Stimulated activated CD4-positive, alpha-beta T cell treated with anti-CD3 and anti-CD28 coated beads, Interleukin-2, amount 100 ng/mL, for 24 hours (primary cell): ENCODE data around the gene PDK2.
A peak's percentile ranks its signal among the peaks of the same experiment; 100 is the strongest.
"Not testable (repeated sequence)": the region's sequence is repeated elsewhere in the genome, so short reads cannot be mapped to it uniquely, and the experiment has no call there.

Experiments used
- DNase-seq, 2 donors: peaks; one replicate each; pipeline ENCODE4 v3.0.0-alpha.2; 2020

The PDK2 gene

DNA sequence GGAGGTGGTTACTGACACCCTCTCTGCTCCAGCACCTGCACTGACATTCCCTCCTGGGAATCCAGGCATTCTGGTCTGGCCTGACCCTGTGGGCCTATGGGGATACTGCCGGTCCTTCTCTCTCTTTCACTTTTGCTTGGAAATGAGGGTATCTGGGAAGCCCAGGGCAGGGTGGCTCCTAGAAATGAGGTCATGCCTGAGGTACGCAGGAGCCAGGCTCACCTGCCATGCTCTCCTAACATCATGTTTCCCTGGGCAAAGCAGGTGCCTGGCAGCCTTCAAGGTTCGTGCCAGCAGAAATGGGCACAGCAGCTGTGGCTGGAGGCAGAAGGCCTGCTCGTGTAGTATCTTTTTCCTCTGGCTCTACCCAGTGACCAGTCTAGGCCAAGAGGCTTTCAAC lies 35.9 kb upstream of the PDK2 start:
- no peak for DNase-seq

DNA sequence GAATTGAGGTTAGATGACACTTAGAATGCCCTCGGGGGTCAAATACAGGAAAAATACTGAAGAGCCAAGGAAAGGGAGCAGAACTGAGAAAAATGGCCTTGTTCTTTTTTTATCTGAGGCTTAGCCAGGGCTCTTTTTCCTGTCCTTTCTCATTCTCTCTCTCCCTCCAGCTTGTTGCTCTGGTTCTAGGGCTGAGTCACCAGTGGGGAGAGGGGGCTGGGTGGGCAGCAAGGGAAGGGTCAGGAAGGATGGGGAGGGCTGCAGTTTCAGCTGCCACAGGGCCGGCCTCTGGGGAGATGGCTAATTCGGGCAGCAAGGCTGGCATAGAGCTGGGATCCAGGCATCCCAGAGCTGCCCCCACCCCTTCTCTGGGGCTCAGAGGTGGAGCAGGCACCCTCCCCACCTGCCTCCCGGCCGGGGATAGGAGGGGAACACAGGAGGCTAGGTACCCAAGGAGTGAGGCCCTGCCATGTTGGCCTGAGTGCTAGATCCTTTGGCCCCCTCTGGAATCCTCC lies 35.3 kb upstream of the PDK2 start:
- no peak for DNase-seq

DNA sequence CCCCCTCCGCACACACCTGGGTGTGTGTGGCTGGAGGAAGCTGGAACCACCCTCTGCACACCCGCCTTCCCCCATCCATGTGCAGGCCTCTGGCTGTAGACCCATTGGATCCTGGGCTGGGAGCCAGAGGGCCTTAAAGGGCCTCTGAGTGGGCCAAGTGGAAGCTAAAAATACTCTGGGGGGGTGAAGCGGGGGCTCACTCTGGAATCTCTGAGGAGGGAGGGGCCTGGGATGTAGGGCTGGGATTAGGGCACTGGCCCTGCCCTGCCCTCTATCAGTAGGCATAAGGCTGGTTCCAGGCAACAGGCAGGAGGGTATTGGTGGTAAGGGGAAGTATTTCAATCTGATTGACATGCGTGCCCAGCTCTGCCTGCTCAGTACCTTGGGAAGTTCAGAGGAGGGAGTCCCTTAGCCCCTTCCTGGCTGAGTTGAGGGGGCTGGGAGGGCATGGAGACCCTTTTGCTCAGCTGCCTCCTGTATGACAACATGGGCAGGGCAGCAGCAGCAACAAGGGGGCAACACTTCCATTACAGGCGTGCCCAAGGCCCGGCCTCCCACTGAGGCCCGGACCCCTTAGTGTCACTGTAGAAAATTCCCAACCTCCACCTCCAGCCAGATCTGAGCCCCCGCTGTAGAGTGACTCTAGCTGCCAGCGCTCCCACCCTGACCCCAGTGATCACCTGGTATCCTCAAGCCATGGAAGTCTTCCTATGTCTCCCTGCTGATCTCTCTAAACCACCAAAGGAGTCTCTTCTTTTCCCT lies 34.0 kb upstream of the PDK2 start:
- no peak for DNase-seq

DNA sequence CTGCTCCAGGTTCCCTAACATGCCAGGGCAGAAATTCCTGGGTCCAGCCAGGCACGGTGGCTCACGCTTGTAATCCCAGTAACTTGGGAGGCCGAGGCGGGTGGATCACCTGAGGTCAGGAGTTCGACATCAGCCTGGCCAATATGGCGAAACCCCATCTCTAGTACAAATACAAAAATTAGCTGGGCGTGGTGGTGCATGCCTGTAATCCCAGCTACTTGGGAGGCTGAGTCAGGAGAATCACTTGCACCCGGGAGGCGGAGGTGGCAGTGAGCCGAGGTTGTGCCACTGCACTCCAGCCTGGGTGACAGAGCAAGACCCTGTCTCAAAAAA lies 33.5 kb upstream of the PDK2 start:
- not testable (repeated sequence) for DNase-seq

DNA sequence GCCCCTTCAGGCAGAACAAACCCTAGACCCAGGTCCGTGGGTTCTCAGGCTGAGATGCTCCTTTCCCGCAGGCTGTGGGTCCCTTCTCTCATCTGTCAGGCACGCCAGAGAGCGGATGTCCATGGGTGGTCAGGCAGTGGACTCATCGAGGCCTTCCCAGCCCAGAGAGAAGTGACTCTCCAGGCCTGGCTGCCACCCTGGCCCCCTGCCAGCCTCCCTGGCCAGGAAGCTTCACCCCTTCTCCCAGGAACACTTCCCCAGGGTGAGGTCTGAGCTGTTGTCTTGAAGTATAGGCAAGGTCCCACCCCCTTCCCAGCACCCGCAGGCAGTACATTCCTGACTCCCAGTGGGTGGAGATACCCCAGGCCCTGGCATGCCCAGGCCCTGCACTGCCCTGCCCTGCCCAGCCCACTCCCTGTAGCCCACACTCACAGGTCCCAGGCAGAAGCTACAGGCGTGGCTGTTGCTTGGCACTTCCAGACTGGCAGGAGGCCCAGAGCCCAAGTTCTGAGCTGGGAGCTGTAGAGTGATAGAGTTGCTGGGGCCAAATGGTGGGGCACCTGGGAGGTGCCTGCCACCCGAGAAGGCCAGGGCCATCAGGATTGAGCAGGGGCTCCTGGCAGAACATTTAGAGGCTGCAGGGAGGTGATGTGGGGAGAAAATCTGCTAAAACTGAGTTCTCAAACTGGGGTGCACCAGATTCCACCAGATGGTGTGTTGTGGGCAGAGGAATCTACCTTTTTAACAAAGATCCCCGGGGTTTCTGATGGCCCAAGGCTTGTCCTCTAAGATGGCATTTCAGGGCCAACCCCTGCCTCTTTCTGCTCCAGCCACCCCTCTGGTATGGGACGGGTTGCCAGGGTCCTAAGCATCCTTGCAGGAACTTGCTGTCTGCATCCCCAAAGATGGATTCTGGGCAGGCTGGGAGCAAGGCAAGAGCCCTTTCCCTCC lies 32.6 kb upstream of the PDK2 start:
- no peak for DNase-seq

DNA sequence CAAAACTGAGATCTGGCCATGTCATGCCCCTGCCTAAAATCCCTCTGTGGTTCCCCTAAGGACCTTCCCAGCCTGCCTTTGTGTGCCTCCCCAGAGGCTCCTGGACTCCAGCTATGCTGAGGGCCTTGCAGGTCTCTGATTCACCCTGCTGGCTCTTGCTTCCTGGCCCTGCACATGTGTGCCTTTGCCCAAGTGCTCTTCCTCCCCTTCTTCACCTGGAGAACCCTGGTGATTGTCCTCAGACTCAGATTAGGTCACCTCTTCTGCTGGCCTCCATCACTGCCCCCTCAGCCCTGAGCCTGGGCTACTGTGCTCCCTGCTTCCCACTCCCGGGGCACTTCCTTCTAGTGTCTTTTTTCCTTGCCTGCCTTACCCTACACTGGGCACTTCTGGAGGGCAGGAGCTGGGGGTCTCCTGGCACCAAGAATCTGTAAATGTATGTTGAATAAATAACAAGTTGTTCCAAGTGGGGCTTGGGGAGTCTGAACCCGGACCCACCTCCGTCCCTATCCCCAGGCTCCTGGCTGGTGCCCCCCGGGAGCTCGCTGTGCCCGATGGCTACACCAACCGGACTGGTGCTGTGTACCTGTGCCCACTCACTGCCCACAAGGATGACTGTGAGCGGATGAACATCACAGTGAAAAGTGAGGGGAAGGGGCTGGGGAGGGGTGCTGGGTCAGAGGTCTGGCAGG lies 31.4 kb upstream of the PDK2 start:
- no peak for DNase-seq

DNA sequence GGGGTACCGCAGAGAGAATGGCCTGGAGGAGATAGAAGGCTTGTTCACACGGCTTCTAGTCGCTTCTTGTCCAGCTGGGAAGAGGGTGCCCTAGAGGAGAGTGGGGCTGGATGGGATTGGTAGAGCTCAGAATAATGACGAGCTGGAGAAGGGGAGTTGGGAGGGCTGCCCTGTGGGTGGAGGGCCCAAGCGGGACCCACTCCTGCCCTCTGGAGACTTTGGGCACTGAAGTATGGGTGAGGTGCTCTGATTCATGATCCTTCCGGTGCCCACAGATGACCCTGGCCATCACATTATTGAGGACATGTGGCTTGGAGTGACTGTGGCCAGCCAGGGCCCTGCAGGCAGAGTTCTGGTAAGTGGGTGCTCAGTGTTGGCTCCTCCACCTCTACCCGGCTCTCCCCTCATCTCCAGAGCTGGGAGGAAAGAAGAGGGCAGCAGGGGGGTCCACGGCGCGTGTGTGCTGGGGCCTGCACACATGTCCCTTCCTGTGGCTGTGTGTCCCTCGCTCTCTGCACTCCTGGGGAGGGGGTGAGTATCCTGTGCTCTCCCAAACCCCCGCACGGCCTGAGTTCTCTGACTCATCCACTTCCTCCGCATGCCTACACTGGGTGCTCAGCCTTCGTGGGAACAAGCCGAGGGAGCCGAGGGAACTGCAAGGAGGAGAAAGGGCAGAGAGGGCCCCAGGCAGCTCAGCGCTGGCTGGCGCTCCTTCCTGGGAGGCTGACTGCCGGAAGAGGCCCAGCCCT lies 30.7 kb upstream of the PDK2 start:
- no peak for DNase-seq

DNA sequence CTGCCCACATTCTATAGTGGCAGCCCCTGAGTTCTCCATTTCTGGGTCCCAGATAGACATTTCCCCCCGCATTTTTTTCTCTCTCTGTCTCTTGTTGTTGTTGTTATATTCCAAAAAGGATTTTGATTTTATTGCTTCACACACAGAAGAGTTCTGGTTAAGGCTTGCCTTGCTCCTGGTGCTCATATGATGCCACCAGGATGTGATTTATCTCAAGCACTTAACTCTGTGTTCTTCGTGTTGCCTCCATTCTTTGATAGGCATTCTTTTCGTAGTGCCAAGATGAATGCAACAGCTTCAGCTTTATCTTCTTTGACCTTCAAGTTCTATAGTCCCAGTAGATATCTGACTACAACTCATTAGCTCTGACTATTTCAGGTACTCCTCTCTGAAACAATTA lies 30.1 kb upstream of the PDK2 start:
- DNase-seq: no peak

DNA sequence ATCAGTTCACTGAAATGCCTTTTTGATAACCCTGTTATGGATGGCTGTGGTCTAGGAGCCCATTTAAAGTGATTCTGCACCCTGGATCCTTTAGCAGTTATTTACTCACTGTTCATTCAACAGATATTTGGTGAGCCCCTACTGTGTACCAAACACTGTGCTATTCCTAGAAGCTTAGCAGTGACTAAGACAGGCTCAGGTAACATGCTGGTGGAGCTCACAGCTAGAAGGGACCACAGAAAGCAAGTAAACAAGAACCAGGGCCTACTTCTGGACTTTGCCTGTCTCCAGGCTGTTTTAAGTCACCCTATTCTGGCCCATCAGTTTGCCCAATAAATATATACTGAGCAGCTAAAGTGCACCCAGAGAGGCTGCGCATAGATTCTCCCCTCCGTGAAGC lies 28.2 kb upstream of the PDK2 start:
- no peak for DNase-seq

DNA sequence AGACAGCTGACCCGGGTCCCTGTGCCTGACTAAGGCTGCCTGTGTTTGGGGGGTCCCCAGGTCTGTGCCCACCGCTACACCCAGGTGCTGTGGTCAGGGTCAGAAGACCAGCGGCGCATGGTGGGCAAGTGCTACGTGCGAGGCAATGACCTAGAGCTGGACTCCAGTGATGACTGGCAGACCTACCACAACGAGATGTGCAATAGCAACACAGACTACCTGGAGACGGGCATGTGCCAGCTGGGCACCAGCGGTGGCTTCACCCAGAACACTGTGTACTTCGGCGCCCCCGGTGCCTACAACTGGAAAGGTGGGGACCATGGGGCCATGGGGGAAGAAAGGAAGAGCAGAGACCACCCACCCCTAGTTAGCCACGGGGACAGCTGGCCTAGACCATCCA lies 27.2 kb upstream of the PDK2 start:
- no peak for DNase-seq

DNA sequence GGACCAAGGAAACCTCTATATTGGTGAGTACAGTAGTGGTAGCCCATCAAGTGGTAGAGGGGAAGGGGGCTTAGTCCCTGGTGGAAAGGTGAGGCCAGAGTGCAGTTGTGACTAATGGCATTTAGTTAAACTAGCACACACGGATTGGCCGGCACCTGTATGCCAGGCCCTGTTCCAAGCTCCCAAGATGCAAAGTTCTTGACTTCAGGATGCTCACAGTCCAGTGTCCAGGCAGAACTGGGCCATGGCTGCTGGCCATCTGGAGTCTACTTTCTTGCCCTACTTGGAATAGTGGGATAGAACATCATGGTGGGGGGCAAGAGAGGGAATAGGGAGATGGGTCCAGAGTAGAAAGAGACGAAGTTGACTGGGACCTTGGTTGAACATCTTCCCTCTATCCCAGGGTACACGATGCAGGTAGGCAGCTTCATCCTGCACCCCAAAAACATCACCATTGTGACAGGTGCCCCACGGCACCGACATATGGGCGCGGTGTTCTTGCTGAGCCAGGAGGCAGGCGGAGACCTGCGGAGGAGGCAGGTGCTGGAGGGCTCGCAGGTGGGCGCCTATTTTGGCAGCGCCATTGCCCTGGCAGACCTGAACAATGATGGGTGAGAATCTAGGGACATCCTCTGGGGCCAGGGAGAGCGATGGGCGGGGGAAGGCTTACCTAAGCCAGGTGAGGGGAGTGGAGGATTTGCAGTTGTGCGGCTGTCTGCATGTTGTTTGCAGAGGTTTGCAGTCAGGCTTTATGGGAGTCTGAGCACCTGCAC lies 24.1 kb upstream of the PDK2 start:
- no peak for DNase-seq

DNA sequence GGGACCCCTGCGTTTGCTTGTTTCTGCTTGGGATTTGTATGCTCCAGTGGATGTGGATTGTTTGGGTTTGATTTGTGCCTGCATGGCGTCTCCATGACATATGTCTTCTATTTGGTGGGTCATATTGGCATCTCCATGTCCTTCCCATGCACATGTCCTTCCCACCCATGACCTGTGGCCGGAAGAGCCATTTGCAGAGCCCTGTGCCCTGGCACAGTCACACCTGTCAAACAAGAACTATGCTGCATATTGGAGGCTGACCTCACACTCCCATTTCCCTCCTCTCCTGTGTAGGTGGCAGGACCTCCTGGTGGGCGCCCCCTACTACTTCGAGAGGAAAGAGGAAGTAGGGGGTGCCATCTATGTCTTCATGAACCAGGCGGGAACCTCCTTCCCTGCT lies 23.5 kb upstream of the PDK2 start:
- no peak for DNase-seq

DNA sequence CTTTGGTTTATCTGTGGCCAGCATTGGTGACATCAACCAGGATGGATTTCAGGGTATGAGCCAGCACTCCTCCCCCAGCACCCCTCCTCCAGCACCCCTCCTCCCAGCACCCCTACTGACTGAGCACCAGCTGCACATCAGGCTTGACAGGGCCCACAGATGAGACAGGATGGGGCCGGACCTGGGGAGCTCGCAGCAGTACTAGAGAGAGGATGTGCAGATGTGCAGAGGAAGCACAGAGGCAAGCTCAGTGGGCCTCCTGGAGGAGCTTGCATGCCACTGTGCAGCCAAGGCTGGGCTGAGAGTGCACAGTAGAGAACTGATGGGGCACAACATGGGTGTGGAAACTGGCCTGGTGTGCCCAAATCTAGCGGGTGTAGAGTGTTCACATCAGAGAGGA lies 23.0 kb upstream of the PDK2 start:
- DNase-seq: no peak

DNA sequence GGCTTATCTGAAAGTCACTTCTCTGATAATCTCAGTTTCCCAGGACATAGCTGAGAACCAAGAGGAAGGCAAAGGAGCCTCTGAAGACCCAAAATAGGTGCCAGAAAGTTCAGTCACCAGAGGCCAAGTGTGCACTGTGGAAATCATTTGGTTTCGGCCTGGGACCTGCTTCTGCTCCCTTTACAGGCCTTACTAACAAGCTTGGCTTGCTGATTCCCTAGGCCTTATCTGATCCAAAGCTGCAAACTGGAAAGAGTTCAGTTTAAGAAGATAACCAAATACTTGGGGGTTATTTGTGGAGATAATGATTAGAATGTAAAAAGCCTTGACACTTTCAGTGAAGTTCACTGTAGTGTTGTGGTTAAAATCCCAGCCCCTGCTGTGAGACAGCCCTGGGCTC lies 22.2 kb upstream of the PDK2 start:
- no peak for DNase-seq

DNA sequence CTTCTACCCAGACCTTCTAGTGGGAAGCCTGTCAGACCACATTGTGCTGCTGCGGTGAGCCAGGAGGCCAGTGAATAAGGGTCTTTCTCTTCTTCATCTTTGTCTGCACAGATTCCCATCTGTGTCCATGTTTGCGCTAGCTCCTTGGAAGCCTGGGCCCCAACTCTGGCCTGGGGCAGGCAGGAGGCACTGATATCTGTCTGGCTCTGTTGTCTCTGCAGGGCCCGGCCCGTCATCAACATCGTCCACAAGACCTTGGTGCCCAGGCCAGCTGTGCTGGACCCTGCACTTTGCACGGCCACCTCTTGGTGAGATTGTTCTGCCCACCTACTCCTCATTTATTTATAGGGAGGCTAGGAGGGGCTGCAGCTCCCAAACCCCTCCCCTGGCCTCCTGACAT lies 20.9 kb upstream of the PDK2 start:
- DNase-seq: no peak

DNA sequence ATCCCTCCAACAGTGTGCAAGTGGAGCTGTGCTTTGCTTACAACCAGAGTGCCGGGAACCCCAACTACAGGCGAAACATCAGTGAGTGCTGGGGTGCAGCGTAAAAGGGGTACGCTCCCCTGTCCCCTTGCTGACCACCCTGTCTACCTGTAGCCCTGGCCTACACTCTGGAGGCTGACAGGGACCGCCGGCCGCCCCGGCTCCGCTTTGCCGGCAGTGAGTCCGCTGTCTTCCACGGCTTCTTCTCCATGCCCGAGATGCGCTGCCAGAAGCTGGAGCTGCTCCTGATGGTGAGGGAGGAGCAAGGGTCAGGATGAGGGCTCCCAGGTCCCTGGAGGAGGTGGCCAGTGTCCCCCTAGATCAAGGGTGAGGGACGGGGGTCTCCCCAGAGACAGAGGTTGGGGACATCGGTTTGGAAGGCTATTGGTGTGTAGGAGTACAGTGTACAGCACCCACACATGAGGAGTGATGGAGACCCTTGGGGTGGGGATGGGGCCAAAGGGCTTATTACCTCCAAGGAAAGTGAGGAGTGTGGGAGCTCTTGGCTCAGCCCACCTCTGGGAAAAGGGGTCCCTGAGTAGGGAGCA lies 19.6 kb upstream of the PDK2 start:
- DNase-seq: no peak

DNA sequence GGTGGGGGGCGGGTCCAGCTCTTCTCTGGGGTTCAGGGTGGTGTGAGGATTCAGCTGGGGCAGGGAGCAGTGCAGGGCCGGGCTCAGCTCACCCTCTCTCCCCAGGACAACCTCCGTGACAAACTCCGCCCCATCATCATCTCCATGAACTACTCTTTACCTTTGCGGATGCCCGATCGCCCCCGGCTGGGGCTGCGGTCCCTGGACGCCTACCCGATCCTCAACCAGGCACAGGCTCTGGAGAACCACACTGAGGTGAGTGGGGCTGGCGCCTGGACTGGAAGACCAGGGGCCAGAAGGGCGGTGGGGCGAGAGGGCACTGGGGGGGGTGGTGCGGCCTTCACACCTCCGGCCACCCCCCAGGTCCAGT lies 18.9 kb upstream of the PDK2 start:
- no peak for DNase-seq

DNA sequence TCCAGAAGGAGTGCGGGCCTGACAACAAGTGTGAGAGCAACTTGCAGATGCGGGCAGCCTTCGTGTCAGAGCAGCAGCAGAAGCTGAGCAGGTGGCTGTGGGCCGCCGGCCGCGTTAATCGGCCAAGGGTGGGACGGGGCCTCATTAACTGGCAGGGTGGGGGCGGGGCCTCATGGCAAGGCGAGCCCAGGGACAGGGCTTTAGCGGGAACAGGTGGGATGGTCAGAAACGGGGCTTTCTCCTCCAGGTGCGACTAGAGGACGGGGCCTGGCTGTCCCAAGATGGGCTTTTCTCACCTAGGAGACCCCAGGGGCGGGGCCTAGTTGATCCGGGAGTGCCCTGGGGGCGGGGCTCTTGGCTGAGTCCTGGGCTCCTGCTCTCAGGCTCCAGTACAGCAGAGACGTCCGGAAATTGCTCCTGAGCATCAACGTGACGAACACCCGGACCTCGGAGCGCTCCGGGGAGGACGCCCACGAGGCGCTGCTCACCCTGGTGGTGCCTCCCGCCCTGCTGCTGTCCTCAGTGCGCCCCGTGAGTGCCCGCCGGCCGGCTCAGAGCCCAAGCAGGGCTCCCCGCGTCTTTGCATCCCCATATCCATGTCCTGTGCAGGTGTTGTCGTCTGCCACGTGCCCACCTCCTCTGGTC lies 18.4 kb upstream of the PDK2 start:
- no peak for DNase-seq

DNA sequence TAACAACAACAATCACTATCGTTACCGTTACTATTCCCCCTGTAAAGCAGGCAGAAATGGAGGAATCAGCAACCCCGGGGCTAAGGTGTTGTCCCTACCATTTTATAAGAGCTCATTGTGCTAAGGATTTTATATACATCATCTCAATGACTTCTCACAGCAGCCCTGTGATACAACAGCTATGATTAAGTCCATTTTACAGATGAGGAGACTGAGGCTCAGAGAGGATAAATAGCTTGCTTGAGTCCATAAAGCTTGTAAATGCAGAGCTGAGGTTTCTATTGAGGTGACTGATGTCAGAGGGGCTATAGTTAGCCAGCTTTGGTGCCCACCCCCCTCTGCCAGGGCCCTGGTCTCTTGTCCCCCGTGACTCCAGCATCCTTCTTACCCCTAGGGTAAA lies 16.7 kb upstream of the PDK2 start:
- no peak for DNase-seq

DNA sequence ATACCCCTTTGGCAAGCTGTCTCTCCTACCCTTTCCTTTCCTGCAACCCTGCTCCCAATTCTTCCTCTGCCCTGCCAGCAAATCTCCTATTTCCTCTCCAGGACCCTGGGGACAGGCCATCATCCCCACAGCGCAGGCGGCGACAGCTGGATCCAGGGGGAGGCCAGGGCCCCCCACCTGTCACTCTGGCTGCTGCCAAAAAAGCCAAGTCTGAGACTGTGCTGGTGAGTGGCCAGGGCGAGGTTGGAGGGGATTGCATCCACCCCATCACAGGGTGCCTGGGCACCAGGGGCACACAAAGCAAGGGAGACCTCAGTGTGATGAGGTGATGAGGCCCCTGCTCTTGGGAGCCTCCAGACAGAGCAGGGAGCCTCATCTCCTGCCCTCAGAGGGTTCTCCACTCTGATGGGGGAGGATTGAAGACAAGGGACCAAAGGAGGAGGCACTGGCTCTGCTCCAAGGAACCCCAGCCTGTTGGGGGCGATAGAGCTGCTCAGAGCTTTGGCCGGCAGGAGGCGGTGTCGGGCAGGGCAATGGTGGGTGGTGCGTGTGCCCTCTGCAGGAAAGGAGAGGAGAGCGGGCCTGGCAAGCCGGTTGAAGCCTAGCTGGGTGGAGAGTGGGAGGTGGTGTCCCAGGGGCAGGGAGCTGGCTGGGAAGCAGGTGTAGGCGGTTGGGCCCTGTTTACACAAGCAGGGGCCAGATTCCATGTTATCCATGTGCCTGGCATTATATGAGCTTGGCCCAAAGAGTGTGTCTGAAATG lies 15.6 kb upstream of the PDK2 start:
- DNase-seq: peak in 1 of 2 donors; percentile 36
